CD4-positive, alpha-beta T cell treated with Interferon alpha-2 for 1 hour (primary cell): ENCODE measurements around the gene ADCY2.

Experiments used
- DNase-seq, 2 donors: peaks; one replicate each; pipeline ENCODE4 v3.0.0-alpha.2; 2020 to 2022

The ADCY2 gene

DNA sequence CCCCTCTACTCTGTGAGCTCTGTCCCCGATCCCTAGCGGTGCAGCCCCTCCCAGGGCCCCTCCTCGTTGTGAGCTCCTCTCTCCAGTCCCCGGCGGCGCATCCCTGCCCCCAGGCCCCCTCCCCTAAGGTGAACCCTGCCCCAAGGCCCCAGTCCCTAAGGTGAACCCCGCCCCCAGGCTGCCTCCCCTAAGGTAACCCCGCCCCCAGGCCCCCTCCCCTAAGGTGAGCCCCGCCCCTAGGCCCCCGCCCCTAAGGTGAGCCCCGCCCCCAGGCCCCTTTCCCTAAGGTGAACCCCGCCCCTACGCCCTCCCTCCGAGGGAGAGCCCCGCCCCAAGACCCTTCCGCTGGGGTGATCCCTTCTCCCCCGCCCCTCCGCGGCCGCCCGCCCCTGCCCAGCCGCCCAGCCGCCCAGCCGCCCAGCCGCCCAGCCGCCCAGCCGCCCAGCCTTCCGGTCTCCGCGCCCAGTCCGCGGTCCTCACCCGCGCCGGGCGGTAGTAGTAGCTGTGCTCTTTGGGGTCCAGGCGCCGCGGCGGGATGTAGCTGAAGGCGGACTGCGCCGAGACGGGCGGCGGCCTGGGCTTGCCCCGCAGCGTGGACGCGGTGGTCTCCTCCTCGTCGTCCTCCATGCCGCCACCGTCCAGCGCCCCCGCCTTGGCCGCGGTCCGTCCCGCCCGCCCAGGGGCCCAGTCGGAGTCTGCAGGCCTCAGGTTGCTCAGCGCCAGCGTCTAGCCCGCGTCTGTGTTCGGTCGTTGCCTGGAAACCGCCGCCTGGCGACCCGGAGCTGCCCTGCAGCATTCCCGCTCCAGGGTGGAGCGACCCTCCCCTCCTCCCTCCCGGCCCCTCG, 454.7 kb downstream of the ADCY2 start, which contains the start of gene CFAP90:
Gene CFAP90 (minus strand): TSS at position 739 of the 845 bp plus-strand sequence. CDS start 112 bp downstream, at position 627.
- peak; percentile 23 to 43 for DNase-seq

DNA sequence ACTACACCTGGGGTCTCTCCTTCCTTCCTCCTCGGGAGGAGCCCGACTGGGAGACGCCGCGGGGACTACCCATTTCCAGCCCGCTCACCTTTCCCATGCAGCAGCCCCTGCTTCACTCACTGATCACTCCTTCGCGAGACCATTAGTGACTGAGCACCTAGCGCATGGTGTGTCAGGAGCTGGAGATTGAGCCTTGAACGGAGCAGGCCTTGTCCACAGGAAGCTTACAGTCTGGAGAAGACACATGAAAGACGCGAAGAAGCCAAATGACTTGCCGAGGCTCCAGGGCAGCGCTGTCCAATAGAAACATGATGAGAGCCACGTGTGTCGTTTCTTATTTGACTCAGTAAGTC, 455.3 kb downstream of the ADCY2 start:
- DNase-seq = no peak

DNA sequence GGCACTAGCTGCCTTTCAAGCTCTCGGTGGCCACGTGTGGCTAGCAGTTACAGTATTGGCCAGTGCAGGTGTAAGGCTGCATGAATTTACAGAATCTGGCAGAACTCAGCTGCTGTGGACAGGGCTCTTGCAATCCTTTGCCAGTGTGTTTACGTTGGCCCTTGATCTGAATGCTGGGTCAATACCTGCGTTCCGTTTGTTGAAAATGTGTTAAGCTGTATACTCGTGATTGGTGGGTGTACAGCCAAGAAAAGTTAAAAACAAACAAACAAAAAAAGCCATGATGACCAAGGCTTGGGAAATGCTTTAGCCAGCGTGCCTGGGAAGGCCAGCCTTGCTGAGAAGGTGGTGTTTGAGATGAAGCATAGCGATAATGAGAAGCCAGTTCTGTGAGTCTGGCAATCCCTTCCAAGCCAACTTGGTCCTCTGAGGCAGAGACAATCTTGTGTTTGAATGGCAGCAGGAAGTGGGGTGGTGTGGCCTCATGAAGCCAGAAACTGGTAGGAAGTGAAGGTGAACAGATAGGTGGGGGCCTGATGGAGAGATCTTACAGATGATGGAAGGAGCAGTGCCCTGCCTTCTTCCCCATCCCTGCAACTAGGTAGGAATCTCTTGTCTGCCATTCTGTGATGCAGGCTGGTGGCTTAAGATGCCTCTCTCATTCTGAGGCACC, 455.8 kb downstream of the ADCY2 start:
- no peak for DNase-seq

DNA sequence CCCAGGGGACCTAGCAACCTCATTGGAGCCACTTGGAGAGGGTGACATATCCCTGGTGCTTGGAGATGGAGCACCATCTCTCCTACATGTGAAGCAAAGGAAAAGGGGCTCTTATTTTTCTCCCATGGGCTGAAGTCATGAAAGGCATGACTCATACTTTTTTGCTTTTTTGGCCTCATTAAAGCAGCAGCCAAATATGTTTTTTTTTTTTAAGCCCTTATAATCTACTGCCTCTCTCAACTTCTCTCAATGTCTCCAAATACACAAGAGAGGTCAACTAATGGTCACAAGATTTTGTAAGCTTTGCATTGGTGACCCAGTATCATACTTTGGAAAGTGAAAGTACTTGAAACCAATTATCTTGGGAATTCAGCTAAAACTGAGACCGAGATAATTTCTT, 456.6 kb downstream of the ADCY2 start:
- DNase-seq = no peak

DNA sequence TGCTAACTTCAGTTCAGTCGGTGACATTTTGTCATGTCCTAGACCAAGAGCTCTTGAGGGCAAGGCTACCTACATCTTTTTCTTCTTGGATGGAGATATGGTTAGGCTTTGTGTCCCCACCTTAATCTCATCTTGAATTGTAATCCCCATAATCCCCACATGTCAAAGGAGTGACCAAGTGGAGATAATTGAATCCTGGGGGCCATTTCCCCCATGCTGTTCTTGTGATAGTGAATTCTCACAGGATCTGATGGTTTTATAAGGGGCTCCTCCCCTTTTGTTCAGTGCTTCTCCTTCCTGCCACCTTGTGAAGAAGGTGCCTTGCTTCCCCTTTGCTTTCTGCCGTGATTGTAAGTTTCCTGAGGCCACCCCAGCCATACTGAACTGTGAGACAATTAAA, 457.1 kb downstream of the ADCY2 start:
- DNase-seq = no peak

DNA sequence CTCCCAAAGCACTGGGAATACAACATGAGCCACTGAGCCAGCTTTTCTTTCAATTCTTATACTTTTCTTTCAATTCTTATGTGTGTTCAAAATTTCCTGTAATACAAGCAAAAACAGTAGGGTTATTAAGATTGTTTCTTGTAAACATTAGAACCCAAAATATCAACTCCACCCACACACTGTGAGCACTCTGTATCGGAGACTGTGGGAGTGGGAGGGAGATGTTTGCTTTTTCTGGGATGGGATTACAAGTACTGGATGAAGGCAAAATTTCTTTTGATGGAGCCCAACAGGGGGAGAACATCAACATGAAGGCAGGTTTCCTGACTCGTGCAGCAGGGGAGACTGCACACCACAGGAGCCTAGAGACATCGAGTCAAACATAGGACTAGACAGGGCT, 459.7 kb downstream of the ADCY2 start:
- DNase-seq = no peak

DNA sequence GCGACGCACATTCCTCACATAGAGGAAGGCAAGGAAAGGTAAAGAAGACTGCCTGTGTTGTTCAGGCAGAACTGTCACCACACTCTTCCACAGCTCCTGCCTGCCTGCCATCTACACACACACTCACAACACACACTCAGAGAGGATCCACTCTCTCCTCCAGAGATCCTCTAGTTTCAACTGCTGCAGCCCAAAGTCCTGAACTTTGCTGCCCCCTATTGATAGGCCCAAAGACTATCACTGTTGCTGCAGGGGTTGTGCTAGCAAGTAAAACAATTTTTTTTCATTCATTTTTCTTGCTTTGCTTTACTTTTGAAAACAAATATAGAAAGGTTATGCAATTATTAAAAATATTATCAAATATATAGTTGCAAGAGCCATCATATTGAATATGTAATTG, 460.9 kb downstream of the ADCY2 start:
- DNase-seq = peak; percentile 26 to 64

DNA sequence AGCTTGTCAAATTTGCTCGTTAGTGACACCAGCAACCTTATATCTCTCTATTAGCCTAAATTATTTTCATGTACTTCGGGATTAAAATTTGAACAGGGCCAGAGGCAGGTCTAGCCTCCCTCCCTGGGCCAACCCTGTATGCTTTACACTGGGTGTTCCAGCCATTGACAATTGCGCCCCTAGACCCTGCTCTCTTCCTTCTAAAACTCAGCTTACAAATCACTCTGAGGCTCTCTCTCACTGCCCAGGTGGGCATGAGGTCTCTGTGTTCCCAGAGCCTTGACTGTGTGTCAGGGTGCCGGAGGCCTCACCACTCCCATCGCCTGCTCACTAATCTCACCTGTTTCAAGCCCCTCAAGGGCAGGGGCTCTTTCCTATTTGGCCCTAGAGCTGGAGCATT, 461.4 kb downstream of the ADCY2 start:
- no peak for DNase-seq

DNA sequence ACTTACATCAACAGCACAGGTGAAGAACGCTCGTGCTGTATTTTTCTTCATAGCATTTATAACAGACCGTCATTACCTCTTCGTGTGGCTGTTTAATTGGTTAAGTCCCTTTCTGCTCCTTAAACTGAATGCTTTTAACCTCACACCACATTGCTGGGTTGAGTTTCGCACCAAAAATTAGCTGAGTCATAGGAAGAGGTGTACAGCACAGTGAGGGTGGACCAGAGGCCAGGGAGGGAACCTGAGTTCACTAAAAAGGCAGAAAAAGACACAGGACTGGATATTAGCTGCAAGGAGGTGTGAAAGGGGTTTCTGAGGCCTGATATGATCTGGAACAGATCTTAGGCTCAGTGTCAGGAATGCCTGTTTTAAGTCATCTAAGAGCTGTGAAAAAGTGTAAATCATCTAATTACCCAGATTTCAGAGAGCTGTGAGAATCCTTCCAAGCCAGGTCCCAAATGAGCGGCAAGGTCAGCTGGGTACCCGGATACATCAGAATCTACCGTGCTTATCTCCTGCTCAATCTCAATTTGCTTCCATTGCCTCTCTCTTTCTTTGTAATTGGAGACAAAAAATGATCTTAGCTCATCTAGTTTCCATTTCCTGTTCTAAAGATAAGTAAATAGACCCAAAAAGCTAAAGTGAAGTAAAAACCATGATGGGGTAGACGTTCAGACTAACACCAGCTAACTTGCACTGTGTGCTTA, 462.1 kb downstream of the ADCY2 start:
- no peak for DNase-seq

DNA sequence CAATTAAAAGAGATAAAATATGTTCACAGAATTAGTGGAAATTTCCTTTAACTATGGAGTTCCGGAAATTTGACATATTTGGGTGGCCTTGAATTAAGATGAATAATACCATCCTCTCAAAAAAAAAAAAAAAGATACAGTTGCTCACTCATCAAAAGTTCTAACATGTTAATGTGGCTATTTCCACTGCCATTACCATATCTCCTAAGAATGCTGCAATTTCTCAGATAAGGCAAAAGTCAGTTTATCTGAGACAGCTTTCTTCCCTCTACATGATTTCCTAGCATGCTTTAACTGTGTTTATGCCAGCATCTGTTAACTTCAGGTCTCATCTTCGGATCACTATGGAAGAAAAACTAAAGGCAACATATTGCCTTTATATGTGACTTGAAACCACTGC, 470.3 kb downstream of the ADCY2 start:
- no peak for DNase-seq

DNA sequence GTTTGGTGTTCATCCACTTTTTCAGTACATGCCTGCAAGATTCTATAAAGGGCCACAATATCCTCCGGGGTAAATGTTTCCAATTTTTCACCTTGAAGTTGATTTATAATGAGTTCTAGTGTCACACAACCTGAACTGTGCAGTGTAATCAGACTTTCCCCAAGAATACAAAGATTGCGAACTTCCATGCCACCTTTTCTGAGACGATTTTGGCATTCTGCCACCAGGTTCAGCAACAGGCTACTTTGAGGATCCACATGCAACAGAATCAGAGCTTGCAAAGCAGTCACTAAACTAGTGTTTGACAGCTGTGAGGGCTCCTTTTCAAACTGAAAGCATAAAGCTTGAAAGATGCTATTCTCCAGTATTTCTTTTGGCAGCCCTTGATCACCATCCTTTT, 471.3 kb downstream of the ADCY2 start:
- no peak for DNase-seq

DNA sequence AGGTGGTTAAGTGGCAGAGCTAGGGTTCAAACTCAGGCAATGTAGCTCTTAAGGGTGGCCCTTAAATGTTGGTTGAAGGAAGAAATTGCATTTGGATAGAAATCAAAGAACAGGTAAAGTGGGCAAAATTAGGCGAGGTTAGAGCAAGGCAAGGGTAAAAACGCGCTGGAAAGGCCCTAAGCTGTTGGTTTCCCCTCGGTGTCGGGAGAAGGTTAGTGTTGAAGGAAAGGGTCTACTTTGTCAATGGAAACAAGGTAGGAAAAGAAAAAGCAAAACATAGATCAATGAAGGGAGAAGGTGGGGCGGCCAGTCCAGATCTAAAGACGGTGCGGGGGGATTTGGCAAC, 472.5 kb downstream of the ADCY2 start:
- DNase-seq = no peak

DNA sequence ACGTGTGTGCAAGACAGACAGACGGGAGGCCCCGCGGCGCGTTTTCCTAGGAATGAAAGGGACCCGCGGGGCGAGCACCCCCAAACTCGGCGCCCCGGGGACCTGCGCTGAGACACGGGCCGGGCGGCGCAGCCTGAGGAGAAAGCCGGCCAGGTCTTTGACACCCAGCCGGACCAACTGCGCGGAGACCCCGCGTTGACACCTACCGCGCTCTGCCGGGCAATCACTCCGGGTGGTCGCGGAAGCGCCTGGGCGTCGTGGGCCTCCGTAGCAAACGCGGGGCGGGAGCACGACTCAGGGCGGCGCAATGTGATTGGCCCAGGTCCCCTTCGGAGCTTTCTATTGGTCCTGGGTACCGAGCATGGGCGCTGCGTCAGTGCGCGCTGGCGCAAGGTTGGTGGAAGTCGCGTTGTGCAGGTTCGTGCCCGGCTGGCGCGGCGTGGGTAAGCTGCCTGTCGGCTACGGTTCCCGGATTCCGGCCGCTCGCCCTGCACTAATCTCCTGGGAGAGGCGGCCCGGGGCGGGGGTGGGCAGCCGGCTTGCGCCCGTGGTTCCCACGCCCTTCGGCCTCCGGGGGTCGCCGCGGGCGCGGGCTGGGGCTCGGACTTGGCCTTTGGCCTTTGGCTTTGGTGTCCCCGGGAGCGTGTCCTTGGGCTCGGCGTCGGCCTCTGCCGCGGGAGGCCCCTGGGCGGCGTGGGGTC, 473.0 kb downstream of the ADCY2 start, which contains the start of the genes FASTKD3 and MTRR:
Gene FASTKD3 (minus strand): TSS at position 259 of the 701 bp plus-strand sequence. CDS start 948 bp downstream, outside the sequence.
Gene MTRR (plus strand): TSS at position 376 of the 701 bp plus-strand sequence. CDS start 1,647 bp downstream, outside the sequence.
- DNase-seq = peak; percentile 89 to 92

DNA sequence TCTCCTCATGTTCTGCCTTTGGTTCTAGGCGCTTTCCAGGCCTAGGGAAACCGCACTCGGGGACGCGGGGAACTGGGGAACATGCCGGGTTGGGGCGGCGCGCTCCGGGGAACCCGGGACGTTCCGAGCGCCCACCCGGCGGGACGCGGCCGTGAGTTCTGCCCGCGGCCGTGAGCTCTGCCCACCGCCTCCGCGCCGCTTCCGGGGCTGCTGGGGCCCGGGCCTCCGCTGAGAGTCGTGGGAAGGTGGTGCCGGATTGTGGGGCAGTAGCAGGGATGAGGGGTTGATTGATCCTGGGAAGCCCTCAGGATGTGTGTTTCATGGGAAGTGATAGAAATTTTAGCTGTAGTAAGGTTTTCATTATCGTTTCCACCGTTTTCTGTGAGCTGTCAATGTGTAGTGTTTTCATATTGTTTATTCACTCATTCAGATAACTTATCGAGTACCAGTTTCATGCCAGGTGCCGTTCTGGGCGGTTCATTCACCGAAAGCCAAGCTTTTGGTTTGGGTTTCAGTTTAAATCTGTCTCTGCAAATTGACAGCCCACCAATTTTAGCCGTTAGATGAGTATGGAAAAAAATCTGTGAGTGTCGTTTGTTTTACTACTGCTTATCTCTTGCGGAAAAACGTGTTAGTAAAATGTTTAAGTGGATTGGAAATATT, 473.7 kb downstream of the ADCY2 start:
- DNase-seq = peak in 1 of 2 donors; percentile 41

DNA sequence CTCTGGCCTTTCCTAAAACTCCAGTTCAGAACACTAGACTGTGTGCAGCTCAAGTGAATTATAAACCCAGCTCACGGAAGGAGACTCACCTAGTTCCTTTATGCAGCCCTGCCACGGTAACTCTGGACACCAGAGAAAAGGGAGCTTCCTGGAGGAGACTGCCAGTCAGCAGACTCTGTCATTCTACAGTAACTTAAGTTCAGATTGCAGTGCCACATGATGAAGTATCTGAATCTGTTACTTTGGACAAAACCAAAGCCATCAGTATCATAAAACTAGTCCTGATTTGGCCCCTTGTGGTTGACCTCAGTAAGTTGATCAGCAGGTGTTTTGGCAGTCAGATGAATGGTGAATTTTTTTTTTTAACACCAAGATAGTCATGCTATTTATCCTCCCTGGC, 475.7 kb downstream of the ADCY2 start:
- DNase-seq = peak in 1 of 2 donors; percentile 30

DNA sequence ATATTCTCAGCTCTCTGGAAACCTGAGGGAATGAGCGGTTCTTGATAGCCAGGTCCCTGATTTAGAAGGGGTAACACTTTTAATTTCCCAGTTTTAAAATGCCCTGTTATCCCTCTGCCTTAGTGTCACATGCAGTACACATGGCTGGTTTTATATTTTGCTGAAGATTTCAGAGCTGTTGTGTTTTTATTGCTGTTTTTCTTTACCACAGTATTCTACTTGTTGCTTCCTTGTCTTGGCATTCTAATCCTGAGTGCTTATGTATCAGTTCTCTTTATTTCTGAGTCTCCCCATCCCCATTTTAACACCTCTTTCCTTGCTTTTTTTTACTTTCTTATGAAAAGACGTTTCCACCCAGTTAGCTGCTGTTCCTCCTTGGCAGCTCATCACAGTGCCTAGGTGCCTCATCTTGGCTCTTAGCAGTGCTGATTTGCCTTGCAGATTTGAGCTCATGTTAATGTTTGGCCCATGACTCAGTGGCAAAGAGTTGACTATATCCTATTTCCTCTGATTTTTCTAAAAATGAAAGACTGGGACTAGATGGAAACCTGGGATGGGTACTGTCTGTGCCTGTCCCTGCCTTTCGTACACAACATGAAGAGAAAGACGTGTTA, 476.7 kb downstream of the ADCY2 start:
- DNase-seq = no peak

DNA sequence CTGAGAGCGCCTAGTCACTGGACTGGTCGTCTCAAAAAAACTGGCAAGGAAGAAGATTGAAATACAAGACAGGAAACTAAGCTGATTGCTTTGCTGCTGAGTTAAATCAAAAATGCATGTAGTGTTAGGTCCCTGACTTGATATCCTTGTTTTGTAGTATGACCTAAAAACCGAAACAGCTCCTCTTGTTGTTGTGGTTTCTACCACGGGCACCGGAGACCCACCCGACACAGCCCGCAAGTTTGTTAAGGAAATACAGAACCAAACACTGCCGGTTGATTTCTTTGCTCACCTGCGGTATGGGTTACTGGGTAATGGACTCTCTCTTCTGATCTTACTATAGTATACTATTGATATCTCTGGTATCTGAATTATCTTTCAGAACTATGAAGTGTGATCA, 477.3 kb downstream of the ADCY2 start:
- peak in 1 of 2 donors; percentile 62 for DNase-seq

DNA sequence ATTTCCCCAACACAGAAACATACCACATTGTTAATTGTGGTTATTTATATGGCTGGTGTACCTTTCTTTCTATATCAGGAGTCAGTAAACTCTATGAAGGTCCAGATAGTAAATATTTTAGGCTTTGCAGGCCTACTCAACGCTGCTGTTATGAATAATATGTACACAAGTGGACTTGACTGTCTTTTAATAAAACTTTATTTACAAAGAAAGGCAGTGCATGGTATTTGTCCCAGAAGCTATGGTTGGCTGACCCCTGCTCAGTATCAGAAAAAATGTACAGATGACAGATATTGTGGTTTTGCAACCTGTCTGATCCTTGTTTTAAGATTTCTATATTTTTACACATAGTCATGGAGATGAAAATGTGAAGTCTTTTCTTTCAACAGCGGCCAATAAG, 478.7 kb downstream of the ADCY2 start:
- DNase-seq = no peak

DNA sequence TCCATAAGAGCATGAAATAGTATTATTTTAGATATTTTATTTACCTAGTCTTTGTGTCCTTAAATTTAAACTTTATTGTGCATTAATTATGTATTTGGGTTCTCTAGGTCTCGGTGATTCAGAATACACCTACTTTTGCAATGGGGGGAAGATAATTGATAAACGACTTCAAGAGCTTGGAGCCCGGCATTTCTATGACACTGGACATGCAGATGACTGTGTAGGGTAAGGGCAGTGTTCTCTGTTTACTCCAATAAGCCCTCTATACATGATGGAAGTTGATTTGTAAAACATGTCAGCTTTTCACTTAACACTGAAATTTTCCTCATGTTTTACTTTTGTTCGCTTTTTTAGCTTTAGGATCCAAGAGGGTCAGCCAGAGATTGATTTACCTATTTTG, 479.2 kb downstream of the ADCY2 start:
- no peak for DNase-seq

DNA sequence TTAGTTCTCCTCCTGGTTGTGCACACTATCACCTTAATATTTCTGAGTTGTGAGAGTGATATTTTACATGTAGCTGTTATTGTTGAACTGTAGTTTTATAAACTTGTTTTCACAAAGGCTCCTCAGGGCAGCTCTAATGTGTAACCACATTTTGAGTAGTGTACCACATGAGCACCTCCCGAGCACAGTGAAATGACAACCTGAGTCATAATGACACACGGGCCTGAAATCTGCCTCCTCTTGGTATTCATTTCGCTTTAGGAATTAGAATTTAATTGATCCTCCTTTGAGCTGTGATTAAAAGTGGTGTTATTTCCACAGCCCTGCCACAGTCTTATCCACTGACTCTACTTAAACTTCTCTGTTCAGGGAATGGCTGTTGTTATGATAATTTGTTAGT, 480.9 kb downstream of the ADCY2 start:
- no peak for DNase-seq

DNA sequence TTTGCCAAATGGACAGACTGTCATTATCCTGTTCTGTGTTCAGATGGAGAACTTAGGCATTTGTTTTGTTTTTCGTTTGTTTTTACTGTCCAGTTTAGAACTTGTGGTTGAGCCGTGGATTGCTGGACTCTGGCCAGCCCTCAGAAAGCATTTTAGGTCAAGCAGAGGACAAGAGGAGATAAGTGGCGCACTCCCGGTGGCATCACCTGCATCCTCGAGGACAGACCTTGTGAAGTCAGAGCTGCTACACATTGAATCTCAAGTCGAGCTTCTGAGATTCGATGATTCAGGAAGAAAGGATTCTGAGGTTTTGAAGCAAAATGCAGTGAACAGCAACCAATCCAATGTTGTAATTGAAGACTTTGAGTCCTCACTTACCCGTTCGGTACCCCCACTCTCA, 481.9 kb downstream of the ADCY2 start:
- no peak for DNase-seq

DNA sequence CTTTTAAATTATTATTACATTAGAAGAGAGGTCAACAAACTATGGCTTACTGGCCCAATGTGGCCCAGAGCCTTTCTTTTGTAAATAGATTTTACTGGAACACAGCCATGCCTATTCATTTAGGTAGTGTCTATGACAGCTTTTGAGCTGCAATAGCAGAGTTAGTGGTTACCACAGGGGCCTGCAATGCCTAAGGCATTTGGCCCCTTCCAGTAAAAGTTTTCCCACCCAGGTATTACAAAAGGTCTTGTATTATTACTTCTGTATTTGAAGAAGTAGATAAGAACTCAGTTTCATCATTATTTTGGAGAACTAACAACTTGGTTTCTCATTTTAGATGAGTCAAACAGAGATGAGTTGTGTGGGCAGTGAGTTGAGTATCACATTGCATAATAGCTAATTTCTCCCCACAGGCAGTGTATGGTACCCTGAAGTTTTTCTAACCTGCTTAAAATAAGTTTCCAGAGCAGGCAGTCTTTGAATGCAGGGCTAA, 482.5 kb downstream of the ADCY2 start:
- DNase-seq = no peak
